Neural cell (in vitro differentiated cells): ENCODE measurements around the gene BTD. TPM values are rescaled to one million over a fixed set of nuclear protein-coding genes. Genes with fewer than 3 reads are reported as not detected.

ENCODE experiments used
- H2AFZ ChIP-seq: fragments of 200-600, 300-800 bp; sonication (generic), shearing (Covaris generic); 2 replicates; pipeline ENCODE4 v1.6.0; 2014; ENCODE audit warnings: low read depth, mild to moderate bottlenecking, antibody characterized with exemption, low read length, moderate library complexity
- H3F3A ChIP-seq: fragments of 200-600 bp; shearing (Covaris generic); 2 replicates; pipeline ENCODE4 v1.6.1; 2016; ENCODE audit warnings: mild to moderate bottlenecking, moderate library complexity, mixed read lengths, antibody characterized with exemption, low read length; ENCODE audit not compliant: insufficient read depth, poor library complexity, severe bottlenecking
- H3K27ac ChIP-seq: fragments of 200-600, 300-800 bp; sonication (generic), shearing (Covaris generic); 2 replicates; pipeline ENCODE4 v1.5.1; 2014; ENCODE audit warnings: mild to moderate bottlenecking, low read length, moderate library complexity
- H3K27me3 ChIP-seq: fragments of 300-800, 200-600 bp; sonication (generic), shearing (Covaris generic); 2 replicates; pipeline ENCODE4 v1.6.0; 2014; ENCODE audit warnings: mild to moderate bottlenecking, low read depth, low read length, moderate library complexity; ENCODE audit not compliant: insufficient read depth
- H3K36me3 ChIP-seq: fragments of 300-800, 200-600 bp; sonication (generic), shearing (Covaris generic); 2 replicates; pipeline ENCODE4 v1.5.1; 2014; ENCODE audit warnings: mild to moderate bottlenecking, antibody characterized with exemption, low read length, moderate library complexity; ENCODE audit not compliant: insufficient read depth
- H3K4me2 ChIP-seq: fragments of 300-800, 200-600 bp; sonication (generic), shearing (Covaris generic); 2 replicates; pipeline ENCODE4 v1.6.0; 2014; ENCODE audit warnings: mild to moderate bottlenecking, low read length
- H3K4me3 ChIP-seq: fragments of 300-800, 200-600 bp; sonication (generic), shearing (Covaris generic); 2 replicates; pipeline ENCODE4 v1.5.1; 2014; ENCODE audit warnings: mild to moderate bottlenecking, low read length, moderate library complexity
- H3K79me2 ChIP-seq: fragments of 200-600 bp; shearing (Covaris generic); replicated peaks from 2 replicates; pipeline ENCODE4 v1.6.0; 2014; ENCODE audit warnings: mild to moderate bottlenecking, low read length, moderate library complexity; ENCODE audit not compliant: insufficient read depth
- H3K9ac ChIP-seq: fragments of 300-800, 200-600 bp; sonication (generic), shearing (Covaris generic); 2 replicates; pipeline ENCODE4 v1.6.1; 2016; ENCODE audit warnings: mild to moderate bottlenecking, low read length, mixed read lengths
- H3K9me2 ChIP-seq: fragments of 200-600 bp; shearing (Covaris generic); 2 replicates; pipeline ENCODE4 v1.6.1; 2016; ENCODE audit warnings: mild to moderate bottlenecking, low read length, mixed read lengths; ENCODE audit not compliant: insufficient read depth
- H3K9me3 ChIP-seq: fragments of 200-600, 300-800 bp; sonication (generic), shearing (Covaris generic); 2 replicates; pipeline ENCODE4 v1.6.1; 2016; ENCODE audit warnings: mild to moderate bottlenecking, mixed run types, low read length, moderate library complexity, mixed read lengths
- H4K20me1 ChIP-seq: fragments of 200-600 bp; shearing (Covaris generic); 2 replicates; pipeline ENCODE4 v1.6.1; 2016; ENCODE audit warnings: mild to moderate bottlenecking, mixed run types; ENCODE audit not compliant: insufficient read depth
- EP300 ChIP-seq: fragments of 450-650 bp; conservative IDR thresholded peaks from 2 replicates; pipeline ENCODE4 v1.6.1; 2014; ENCODE audit warnings: antibody characterized with exemption, mild to moderate bottlenecking, moderate library complexity; ENCODE audit not compliant: poor library complexity, severe bottlenecking
- EZH2 ChIP-seq: fragments of 200-600, 300-800 bp; shearing (Covaris generic), sonication (generic); IDR thresholded peaks from 2 replicates; pipeline ENCODE4 v1.6.1; 2014; ENCODE audit warnings: antibody characterized with exemption, low read length, borderline replicate concordance, mild to moderate bottlenecking; ENCODE audit not compliant: insufficient read depth, poor library complexity, severe bottlenecking
- MXI1 ChIP-seq: fragments of 450-650 bp; conservative IDR thresholded peaks from 2 replicates; pipeline ENCODE4 v1.6.1; 2014; ENCODE audit warnings: antibody characterized with exemption, mild to moderate bottlenecking; ENCODE audit not compliant: poor library complexity, severe bottlenecking
- POLR2AphosphoS5 ChIP-seq: IDR thresholded peaks from 2 replicates; pipeline ENCODE4 v1.6.1; 2012
- RAD21 ChIP-seq: fragments of 450-650 bp; conservative IDR thresholded peaks from 2 replicates; pipeline ENCODE4 v1.6.1; 2014; ENCODE audit warnings: antibody characterized with exemption, mild to moderate bottlenecking, moderate library complexity
- REST ChIP-seq: IDR thresholded peaks from 2 replicates; pipeline ENCODE4 v1.6.1; 2012; ENCODE audit warnings: borderline replicate concordance
- SMC3 ChIP-seq: fragments of 450-650 bp; conservative IDR thresholded peaks from 2 replicates; pipeline ENCODE4 v1.6.1; 2014; ENCODE audit warnings: antibody characterized with exemption, mild to moderate bottlenecking, moderate library complexity; ENCODE audit not compliant: poor library complexity
- TAF1 ChIP-seq: IDR thresholded peaks from 2 replicates; pipeline ENCODE4 v1.6.1; 2012; ENCODE audit warnings: low read depth
- polyA plus RNA-seq: library from polyadenylated mRNA; depleted of rRNA; stranded (reverse); fragments of >200 nt; gene quantifications from 2 replicates; pipeline ENCODE4 v1.2.3, GENCODE V29; 2014
- TF ChIP-seq, protein P1 (sequence below): fragments of 450-650 bp; IDR thresholded peaks from 2 replicates; pipeline ENCODE4 v1.5.1; 2014; ENCODE audit warnings: antibody characterized with exemption, mild to moderate bottlenecking, moderate library complexity; ENCODE audit not compliant: poor library complexity, severe bottlenecking

Gene BTD
- polyA plus RNA-seq, 1 donor from 2014 or later, result 4.6 TPM

GRCh38 chr3:15562560-15562959 is 39.0 kb upstream of the BTD start:
- peaks cover 5% of the 10 kb centered on the region for H3K36me3 ChIP-seq

GRCh38 chr3:15563190-15563589 is 38.4 kb upstream of the BTD start:
- no peak overlapping the region for H3K9ac ChIP-seq

More at GRCh38 chr3:15562560-15562959, 39.0 kb upstream of the BTD start:
- Histone ChIP-seq H4K20me1 (no peaks in the 10 kb centered on the region), H3K27me3 (no peaks in the 10 kb centered on the region), H3F3A (no peaks in the 10 kb centered on the region), H3K4me3 (no peak overlapping the region), H3K9me2 (no peaks in the 10 kb centered on the region), H3K9ac (no peak overlapping the region), H3K9me3 (no peaks in the 10 kb centered on the region), H3K79me2 (no peaks in the 10 kb centered on the region), H2AFZ (no peak overlapping the region), H3K27ac (no peak overlapping the region), H3K4me2 (no peak overlapping the region)
- TF ChIP-seq TAF1 (no peak), EZH2 (no peak), RAD21 (no peak), POLR2AphosphoS5 (no peak), SMC3 (no peak)

More at GRCh38 chr3:15563190-15563589, 38.4 kb upstream of the BTD start:
- Histone ChIP-seq H4K20me1 (no peaks in the 10 kb centered on the region), H3F3A (no peaks in the 10 kb centered on the region), H3K9me2 (no peaks in the 10 kb centered on the region), H2AFZ (no peak overlapping the region), H3K4me2 (no peak overlapping the region), H3K36me3 (peaks cover 5% of the 10 kb centered on the region), H3K27ac (no peak overlapping the region), H3K27me3 (no peaks in the 10 kb centered on the region), H3K9me3 (no peaks in the 10 kb centered on the region), H3K4me3 (no peak overlapping the region), H3K79me2 (no peaks in the 10 kb centered on the region)
- TF ChIP-seq MXI1 (no peak), RAD21 (no peak), SMC3 (no peak), EZH2 (no peak), POLR2AphosphoS5 (no peak), TAF1 (no peak), REST (no peak), EP300 (no peak)
- TF ChIP-seq, protein P1, sequence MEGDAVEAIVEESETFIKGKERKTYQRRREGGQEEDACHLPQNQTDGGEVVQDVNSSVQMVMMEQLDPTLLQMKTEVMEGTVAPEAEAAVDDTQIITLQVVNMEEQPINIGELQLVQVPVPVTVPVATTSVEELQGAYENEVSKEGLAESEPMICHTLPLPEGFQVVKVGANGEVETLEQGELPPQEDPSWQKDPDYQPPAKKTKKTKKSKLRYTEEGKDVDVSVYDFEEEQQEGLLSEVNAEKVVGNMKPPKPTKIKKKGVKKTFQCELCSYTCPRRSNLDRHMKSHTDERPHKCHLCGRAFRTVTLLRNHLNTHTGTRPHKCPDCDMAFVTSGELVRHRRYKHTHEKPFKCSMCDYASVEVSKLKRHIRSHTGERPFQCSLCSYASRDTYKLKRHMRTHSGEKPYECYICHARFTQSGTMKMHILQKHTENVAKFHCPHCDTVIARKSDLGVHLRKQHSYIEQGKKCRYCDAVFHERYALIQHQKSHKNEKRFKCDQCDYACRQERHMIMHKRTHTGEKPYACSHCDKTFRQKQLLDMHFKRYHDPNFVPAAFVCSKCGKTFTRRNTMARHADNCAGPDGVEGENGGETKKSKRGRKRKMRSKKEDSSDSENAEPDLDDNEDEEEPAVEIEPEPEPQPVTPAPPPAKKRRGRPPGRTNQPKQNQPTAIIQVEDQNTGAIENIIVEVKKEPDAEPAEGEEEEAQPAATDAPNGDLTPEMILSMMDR, result no peak
